ENCODE measurements around the gene TEAD1.

Gene TEAD1

GRCh38 chr11:12943311-12943710 is 269.1 kb downstream of the TEAD1 start:
- DNase-seq (ENCODE audit: low spot score) = no peak

- no peak for DNase-seq (ENCODE audit: low spot score)
Measured at GRCh38 chr11:12944889-12945288, 270.7 kb downstream of the TEAD1 start.

GRCh38 chr11:12949453-12949852 is 275.2 kb downstream of the TEAD1 start:
- no peak for DNase-seq (ENCODE audit: low spot score)

GRCh38 chr11:12950670-12951069 is 276.4 kb downstream of the TEAD1 start:
- no peak for DNase-seq (ENCODE audit: low spot score)

- no peak for DNase-seq (ENCODE audit: low spot score)
Measured at GRCh38 chr11:12951376-12951775, 277.2 kb downstream of the TEAD1 start.

GRCh38 chr11:12952094-12952493 is 277.9 kb downstream of the TEAD1 start:
- DNase-seq (ENCODE audit: low spot score) = no peak

DNA sequence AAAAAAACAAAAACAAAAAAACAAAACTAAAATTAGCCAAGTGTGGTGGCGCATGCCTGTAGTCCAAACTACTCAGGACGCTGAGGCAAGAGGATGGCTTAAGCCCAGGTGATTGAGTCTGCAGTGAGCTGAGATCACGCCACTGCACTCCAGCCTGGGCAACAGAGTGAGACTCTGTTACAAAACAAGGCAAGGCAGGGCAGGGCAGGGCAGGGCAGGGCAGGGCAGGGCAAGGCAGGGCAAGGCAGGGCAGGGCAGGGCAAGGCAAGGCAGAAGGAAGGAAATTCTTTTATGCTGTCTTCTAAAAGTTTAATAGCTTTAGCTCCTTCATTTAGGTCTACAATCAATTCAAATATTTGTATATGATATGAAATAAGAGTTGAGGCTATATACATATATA is 284.8 kb downstream of the TEAD1 start:
- no peak for DNase-seq (ENCODE audit: low spot score)

DNA sequence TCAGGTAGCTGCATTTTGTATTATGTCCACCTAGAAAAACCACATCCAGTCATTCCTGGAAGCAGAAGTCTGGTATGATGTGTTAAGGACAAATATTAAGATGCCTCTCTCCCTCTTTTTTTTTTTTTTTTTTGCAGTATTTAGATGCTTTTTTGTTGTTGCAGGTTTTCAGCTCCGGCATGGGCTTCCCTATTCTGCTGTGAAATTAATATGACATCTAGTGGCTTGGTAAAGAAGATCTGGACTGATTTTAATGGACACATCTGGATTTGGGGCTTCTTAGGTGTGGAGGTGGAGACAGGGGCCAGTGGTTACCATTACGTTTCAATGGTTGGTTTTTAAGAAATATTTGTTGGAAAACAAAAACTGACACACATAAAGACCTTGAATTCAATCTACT is 287.4 kb downstream of the TEAD1 start:
- peak; percentile 37 for DNase-seq (ENCODE audit: low spot score)

GRCh38 chr11:12962306-12962705 is 288.1 kb downstream of the TEAD1 start:
- DNase-seq (ENCODE audit: low spot score) = no peak

DNA sequence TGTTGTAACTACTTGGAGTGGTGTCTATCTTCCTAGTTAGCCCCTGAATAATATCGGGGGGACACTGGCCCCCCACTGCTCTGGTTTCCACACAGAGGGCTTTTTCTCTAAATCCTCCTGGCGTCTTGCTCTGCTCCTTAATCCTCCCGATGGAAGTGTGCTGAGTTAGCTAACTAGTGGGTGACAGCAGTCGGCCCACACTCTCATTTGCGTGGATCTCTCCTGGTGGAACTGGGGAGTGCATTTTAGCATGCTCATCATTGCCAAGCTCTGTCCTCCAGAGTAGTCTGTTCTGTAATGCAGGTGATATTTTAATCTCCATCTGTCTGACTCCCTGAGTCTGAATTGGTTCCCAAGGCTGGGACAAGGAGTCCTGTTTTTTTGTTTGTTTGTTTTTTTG is 288.8 kb downstream of the TEAD1 start:
- no peak for DNase-seq (ENCODE audit: low spot score)

DNA sequence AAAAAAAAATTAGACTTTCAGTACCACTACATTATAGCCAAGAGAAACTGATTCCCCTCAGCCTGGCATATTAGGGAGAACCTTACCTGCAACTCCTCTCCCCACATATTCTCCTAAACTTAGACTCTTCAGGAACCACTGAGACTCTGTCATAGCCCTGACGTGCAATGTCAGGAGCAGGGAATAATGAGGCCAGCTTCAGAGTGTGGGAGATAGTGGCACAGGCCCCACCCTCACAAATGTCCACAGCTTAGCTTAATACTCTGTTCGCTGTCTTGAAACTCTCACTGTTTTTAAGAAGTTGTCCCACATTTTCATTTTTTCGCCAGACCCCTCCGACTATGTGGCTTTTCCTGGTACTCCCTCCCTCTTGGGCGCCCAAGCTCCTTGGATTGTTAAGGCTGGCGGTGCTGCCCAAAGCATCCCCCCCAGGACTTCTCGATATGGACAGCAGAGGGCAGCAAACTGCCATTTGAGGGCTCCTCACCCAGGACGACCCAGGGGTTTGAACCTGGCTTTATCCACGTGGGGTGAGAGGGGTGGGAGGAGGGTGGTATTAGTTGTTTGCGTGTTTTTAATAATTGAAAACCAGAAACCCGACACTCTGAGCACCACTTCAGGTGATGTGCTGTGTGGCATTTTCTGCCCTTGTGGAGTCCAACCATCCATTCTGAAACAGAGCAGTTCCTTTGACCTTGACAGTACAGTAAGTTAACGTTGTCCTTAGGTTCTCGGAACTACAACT is 289.7 kb downstream of the TEAD1 start:
- DNase-seq (ENCODE audit: low spot score) = peak; percentile 88

- DNase-seq (ENCODE audit: low spot score) = no peak
Measured at GRCh38 chr11:12964650-12965049, 290.4 kb downstream of the TEAD1 start.

DNA sequence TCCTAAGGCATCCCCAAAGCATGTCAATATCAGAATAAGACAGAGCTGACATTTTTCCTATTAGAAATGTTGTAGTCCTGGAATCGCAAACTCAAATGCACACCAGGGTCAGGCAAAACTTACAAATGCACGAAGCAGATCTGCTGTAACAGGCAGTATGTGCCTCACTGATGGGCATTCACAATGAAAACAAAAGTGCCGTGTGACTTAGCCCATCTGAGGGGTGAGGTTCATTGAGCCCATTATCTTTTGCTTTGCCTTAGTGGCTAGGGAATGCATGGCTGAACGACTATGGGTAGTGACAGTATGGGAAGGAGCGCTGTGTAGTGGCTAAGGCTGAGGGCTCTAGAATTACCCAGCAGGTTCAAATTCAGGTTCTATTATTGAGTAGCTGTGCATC is 291.8 kb downstream of the TEAD1 start:
- DNase-seq (ENCODE audit: low spot score) = no peak

DNA sequence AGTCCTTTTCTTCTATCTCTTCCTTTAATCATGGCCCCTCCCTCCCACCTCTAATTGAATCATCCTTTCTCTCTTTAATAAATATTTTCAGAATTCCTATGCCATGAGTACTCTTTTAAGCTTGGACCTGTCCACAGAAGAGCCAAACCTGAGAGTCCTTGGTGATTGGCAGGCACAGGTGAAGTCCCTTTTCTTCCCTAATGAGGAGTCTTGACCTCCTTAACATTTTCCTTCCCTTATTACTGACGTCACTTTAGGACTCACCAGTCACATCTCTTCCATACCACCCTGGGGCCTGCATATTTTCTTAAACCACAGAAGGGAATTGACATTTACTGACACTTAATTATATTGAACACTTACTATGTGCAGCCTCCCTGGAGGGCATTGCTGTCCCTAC is 293.9 kb downstream of the TEAD1 start:
- DNase-seq (ENCODE audit: low spot score) = no peak

DNA sequence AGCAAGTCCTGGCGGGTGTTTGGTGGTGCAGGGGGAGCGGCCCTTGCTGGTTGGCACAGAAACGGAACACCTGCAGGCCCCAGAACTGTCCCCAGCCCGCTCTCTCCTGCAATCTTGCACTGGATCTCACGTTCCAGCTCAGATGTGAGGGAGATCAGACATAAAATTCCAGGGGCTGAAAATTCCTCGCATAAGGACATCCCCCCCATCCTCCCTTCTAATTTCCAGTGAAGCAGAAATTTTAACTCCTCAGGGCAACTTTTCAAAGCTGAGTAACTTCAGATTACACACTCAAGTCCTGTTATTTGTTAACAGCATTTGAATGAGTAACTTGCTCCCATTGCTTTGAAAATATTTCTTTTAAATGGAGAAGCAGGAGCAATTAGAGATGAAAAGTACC is 294.6 kb downstream of the TEAD1 start:
- no peak for DNase-seq (ENCODE audit: low spot score)

- no peak for DNase-seq (ENCODE audit: low spot score)
Measured at GRCh38 chr11:12971955-12972354, 297.7 kb downstream of the TEAD1 start.

DNA sequence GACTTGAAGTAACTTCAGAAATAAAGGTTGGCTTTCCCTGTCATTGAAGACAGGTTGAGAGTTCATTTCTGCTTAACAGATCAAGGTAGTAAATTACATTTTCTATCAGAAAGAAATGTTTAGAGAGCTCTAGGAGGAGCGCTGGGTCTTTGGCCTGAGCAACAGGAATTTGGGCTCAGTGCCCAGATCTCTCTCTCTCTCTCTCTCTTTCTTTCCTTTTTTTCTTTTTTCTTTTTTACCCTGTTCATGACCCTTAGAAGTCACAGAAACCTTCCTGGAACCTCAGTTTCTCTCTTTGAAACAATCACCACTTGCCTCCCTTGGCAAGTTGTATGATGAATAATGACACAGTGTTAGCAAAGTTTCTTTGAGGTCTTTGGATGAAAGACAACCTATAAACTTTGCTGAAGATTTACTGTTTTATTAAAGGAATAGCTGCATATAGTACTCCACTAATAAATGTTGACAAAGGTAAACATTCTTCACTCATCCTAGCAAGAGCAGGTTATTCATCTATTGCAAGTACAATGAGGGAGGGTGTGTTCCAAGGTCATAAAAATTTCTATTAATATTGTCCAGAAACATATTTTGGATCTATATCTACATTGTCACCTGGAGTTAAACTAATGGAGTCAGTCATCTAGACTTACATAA is 299.4 kb downstream of the TEAD1 start:
- no peak for DNase-seq (ENCODE audit: low spot score)

- no peak for DNase-seq (ENCODE audit: low spot score)
Measured at GRCh38 chr11:12975195-12975594, 301.0 kb downstream of the TEAD1 start.

- no peak for DNase-seq (ENCODE audit: low spot score)
Measured at GRCh38 chr11:12979928-12980689, 305.9 kb downstream of the TEAD1 start.

GRCh38 chr11:12981676-12982522 is 307.7 kb downstream of the TEAD1 start:
- no peak for DNase-seq (ENCODE audit: low spot score)

- DNase-seq (ENCODE audit: low spot score) = no peak
Measured at GRCh38 chr11:12983336-12983735, 309.1 kb downstream of the TEAD1 start.
